HL-60 (cell line): ENCODE measurements around the gene GRIA1.

Experiments
- DNase-seq, 2 experiments: peaks; one replicate each; pipeline ENCODE4 v3.0.0-alpha.2; 2010 to 2020; ENCODE audit warnings: low read depth in 1 of 2, low spot score in 1 of 2
- H3K27ac ChIP-seq: fragments of 250-450 bp; sonication (Bioruptor Pico); replicated peaks from 2 replicates; pipeline ENCODE4 v1.5.1; 2020; ENCODE audit warnings: mild to moderate bottlenecking, moderate library complexity
- H3K27me3 ChIP-seq: fragments of 250-450 bp; sonication (Bioruptor Pico); 2 replicates; pipeline ENCODE4 v1.5.1; 2021; ENCODE audit warnings: mild to moderate bottlenecking, moderate library complexity; ENCODE audit not compliant: insufficient read depth, poor library complexity, severe bottlenecking
- H3K4me3 ChIP-seq: replicated peaks from 2 replicates; pipeline ENCODE4 v1.5.1; 2011; ENCODE audit warnings: mild to moderate bottlenecking, control low read depth, low read length; ENCODE audit not compliant: insufficient read depth
- CTCF ChIP-seq: IDR thresholded peaks from one replicate; pipeline ENCODE4 v1.5.1; 2011; ENCODE audit warnings: low read length, control low read depth, inconsistent platforms; ENCODE audit not compliant: insufficient read depth
- GABPA ChIP-seq: IDR thresholded peaks from 2 replicates; pipeline ENCODE4 v1.6.1; 2012; ENCODE audit warnings: low read depth
- POLR2AphosphoS5 ChIP-seq: IDR thresholded peaks from 2 replicates; pipeline ENCODE4 v1.6.1; 2012; ENCODE audit warnings: low read depth
- REST ChIP-seq: IDR thresholded peaks from 2 replicates; pipeline ENCODE4 v1.6.1; 2012; ENCODE audit warnings: low read depth; ENCODE audit not compliant: insufficient replicate concordance
- SPI1 ChIP-seq: IDR thresholded peaks from 2 replicates; pipeline ENCODE4 v1.6.1; 2012; ENCODE audit warnings: low read depth, mild to moderate bottlenecking, borderline replicate concordance

Gene GRIA1

GRCh38 chr5:153748823-153749222, 258.4 kb downstream of the GRIA1 start:
- DNase-seq: no peak
- Histone ChIP-seq H3K27me3 (no peaks in the 10 kb centered on the region), H3K4me3 (no peak overlapping the region), H3K27ac (no peak overlapping the region)
- TF ChIP-seq GABPA: no peak
- TF ChIP-seq POLR2AphosphoS5: no peak
- TF ChIP-seq CTCF: no peak
- no peak for TF ChIP-seq SPI1
- no peak for TF ChIP-seq REST

GRCh38 chr5:153749960-153750359, 259.5 kb downstream of the GRIA1 start:
- TF ChIP-seq POLR2AphosphoS5 (no peak), CTCF (no peak), GABPA (no peak), SPI1 (no peak), REST (no peak)
- H3K4me3 ChIP-seq: no peak overlapping the region
- no peak for DNase-seq
- no peak overlapping the region for H3K27ac ChIP-seq
- H3K27me3 ChIP-seq: no peaks in the 10 kb centered on the region

GRCh38 chr5:153751251-153751650, 260.8 kb downstream of the GRIA1 start:
- TF ChIP-seq REST (no peak), CTCF (no peak), POLR2AphosphoS5 (no peak), SPI1 (no peak), GABPA (no peak)
- Histone ChIP-seq H3K4me3 (no peak overlapping the region), H3K27ac (no peak overlapping the region), H3K27me3 (no peaks in the 10 kb centered on the region)
- no peak for DNase-seq
